GM12878 (cell line): Measurements from ENCODE around the gene RTN3. TPM values are rescaled to one million over a fixed set of nuclear protein-coding genes. Genes with fewer than 3 reads are reported as not detected.

Source experiments
- ATAC-seq: fragments of 200-7000 bp; cut with Tn5 transposase; 3 replicates; pipeline ENCODE4 v1.9.1; 2020; ENCODE audit warnings: mild to moderate bottlenecking, moderate library complexity
- BruUV-seq: library from RNA; stranded (reverse); fragments of 400-500 nt; replicated peaks from 2 replicates; lab custom pipeline; 2021; lab: Mats Ljungman, UMichigan
- CTCF ChIA-PET: fragments of 300-600 bp; sonication (Branson Sonifier 250); formaldehyde crosslinking; extraction: SDS; loops from one replicate; lab custom pipeline; 2021; ENCODE audit warnings: inconsistent platforms; lab: Yijun Ruan, JAX
- POLR2A ChIA-PET: fragments of 350-600 bp; formaldehyde crosslinking; extraction: SDS; loops from one replicate; lab custom pipeline; 2021; ENCODE audit warnings: inconsistent platforms; lab: Charles Lee
- RAD21 ChIA-PET: fragments of 300-600 bp; sonication (Branson Sonifier 250); formaldehyde crosslinking; loops from one replicate; lab custom pipeline; 2023; ENCODE audit warnings: antibody characterized with exemption; ENCODE audit not compliant: unreplicated experiment; lab: Charles Lee
- SMC1A ChIA-PET: fragments of 300-600 bp; sonication (Branson Sonifier 250); formaldehyde crosslinking; loops from one replicate; lab custom pipeline; 2023; ENCODE audit not compliant: unreplicated experiment, uncharacterized antibody; lab: Charles Lee
- DNase-seq: peaks from one replicate; pipeline ENCODE4 v3.0.0-alpha.2; 2011; ENCODE audit warnings: low read depth, low spot score
- FAIRE-seq: peaks from 3 replicates; lab custom pipeline; 2011; peaks lifted over from hg19 to GRCh38; lab: Jason Lieb, UNC
- H2AFZ ChIP-seq: 2 replicates; pipeline ENCODE4 v1.6.0; 2011; ENCODE audit warnings: low read depth, low read length, control low read depth; ENCODE audit not compliant: control insufficient read depth
- H3K27ac ChIP-seq: 2 replicates; pipeline ENCODE4 v1.5.1; 2011; ENCODE audit warnings: control low read depth; ENCODE audit not compliant: control insufficient read depth, insufficient read depth
- H3K27me3 ChIP-seq, 2 experiments: replicated peaks in 1 of 2; 2 replicates each; pipeline versions ENCODE4 v1.6.0 to v1.6.1; 2011; ENCODE audit warnings: low read length in 1 of 2; ENCODE audit not compliant: control insufficient read depth in 2 of 2, insufficient read depth in 2 of 2
- H3K36me3 ChIP-seq, 2 experiments: 2 replicates each; pipeline ENCODE4 v1.5.1; 2011; ENCODE audit warnings: low read length in 1 of 2; ENCODE audit not compliant: control insufficient read depth in 2 of 2, insufficient read depth in 2 of 2
- H3K4me1 ChIP-seq: 2 replicates; pipeline ENCODE4 v1.6.1; 2011; ENCODE audit warnings: mild to moderate bottlenecking, low read length, moderate library complexity, mixed read lengths; ENCODE audit not compliant: control insufficient read depth, insufficient read depth
- H3K4me2 ChIP-seq: 2 replicates; pipeline ENCODE4 v1.6.0; 2011; ENCODE audit warnings: control low read depth; ENCODE audit not compliant: control insufficient read depth, insufficient read depth
- H3K4me3 ChIP-seq: fragments of 200-600 bp; sonication (generic); 2 replicates; pipeline ENCODE4 v1.5.1; 2016
- H3K79me2 ChIP-seq: 2 replicates; pipeline ENCODE4 v1.6.0; 2011; ENCODE audit warnings: low read length; ENCODE audit not compliant: control insufficient read depth, insufficient read depth
- H3K9ac ChIP-seq: 2 replicates; pipeline ENCODE4 v1.8.0; 2011; ENCODE audit warnings: low read length, control low read depth, mixed read lengths; ENCODE audit not compliant: control insufficient read depth, insufficient read depth
- H3K9me3 ChIP-seq: replicated peaks from 3 replicates; pipeline ENCODE4 v1.5.1; 2011; ENCODE audit warnings: mild to moderate bottlenecking, low read length; ENCODE audit not compliant: control insufficient read depth, insufficient read depth
- H4K20me1 ChIP-seq: 2 replicates; pipeline ENCODE4 v1.6.0; 2011; ENCODE audit not compliant: control insufficient read depth, insufficient read depth
- CBFB ChIP-seq: IDR thresholded peaks from 2 replicates; pipeline ENCODE4 v1.6.1; 2016; ENCODE audit warnings: antibody characterized with exemption, low read depth
- CHD1 ChIP-seq: IDR thresholded peaks from 2 replicates; pipeline ENCODE4 v1.6.1; 2012; ENCODE audit warnings: low read depth, low read length, improper control_type of control experiment
- IKZF1 ChIP-seq: fragments of 450-650 bp; conservative IDR thresholded peaks from 2 replicates; pipeline ENCODE4 v1.6.1; 2017; ENCODE audit warnings: antibody characterized with exemption, mild to moderate bottlenecking
- NR2C1 ChIP-seq: fragments of 450-650 bp; IDR thresholded peaks from 2 replicates; pipeline ENCODE4 v1.6.1; 2017; ENCODE audit warnings: antibody characterized with exemption, mild to moderate bottlenecking, moderate library complexity
- NRF1 ChIP-seq: conservative IDR thresholded peaks from 2 replicates; pipeline ENCODE4 v1.6.1; 2011; ENCODE audit warnings: mild to moderate bottlenecking, low read depth, low read length, improper control_type of control experiment
- TARDBP ChIP-seq: IDR thresholded peaks from 2 replicates; pipeline ENCODE4 v1.6.1; 2016; ENCODE audit warnings: borderline replicate concordance
- WRNIP1 ChIP-seq: IDR thresholded peaks from 2 replicates; pipeline ENCODE4 v1.6.1; 2011; ENCODE audit warnings: low read depth, low read length, improper control_type of control experiment, borderline replicate concordance
- ZNF217 ChIP-seq: fragments of 450-650 bp; IDR thresholded peaks from 2 replicates; pipeline ENCODE4 v1.6.1; 2017; ENCODE audit warnings: antibody characterized with exemption, mild to moderate bottlenecking
- ZNF384 ChIP-seq: IDR thresholded peaks from 2 replicates; pipeline ENCODE4 v1.6.1; 2012; ENCODE audit warnings: low read depth, mild to moderate bottlenecking, low read length, improper control_type of control experiment, borderline replicate concordance
- WGBS: methylation state at CpG from one replicate; pipeline ENCODE4 v1.1.6; 2016; ENCODE audit warnings: low lambda C conversion rate; ENCODE audit not compliant: insufficient replicate concordance, insufficient coverage; ENCODE audit errors: missing lambda C conversion rate; 5-methylcytosine and 5-hydroxymethylcytosine counted together
- in situ Hi-C: fragments of 300-500 bp; cut with MboI; formaldehyde crosslinking; loops from 9 replicates; pipeline ENCODE4 v1.14.3; 2018; ENCODE audit warnings: mixed read lengths
- intact Hi-C: fragments of 100-400 bp; cut with micrococcal nuclease; formaldehyde crosslinking; loops from one replicate; pipeline ENCODE4 v1.14.2; 2022; ENCODE audit not compliant: unreplicated experiment
- polyA plus RNA-seq, 11 experiments: library from polyadenylated mRNA; depleted of rRNA in 4 of 11; unstranded in 6 of 11; stranded (reverse) in 5 of 11; fragments of >200 nt; fragmentation: Nextera tagmentation in 4 of 11; fragmentation: Illumina TruSeq in 1 of 11; extraction: Ambion mirVana in 4 of 11; extraction: Trizol in 1 of 11; gene quantifications; 1 replicate in 1 of 11; 2 replicates in 10 of 11; pipeline versions ENCODE4 v1.2.1 to v1.2.3, GENCODE V29; 2011 to 2016; ENCODE audit warnings: inconsistent platforms in 2 of 11, missing spikeins in 2 of 11, low read depth in 1 of 11
- total RNA-seq, 4 experiments: library from RNA; depleted of rRNA in 3 of 4; stranded (reverse); fragments of >200 nt in 3 of 4; fragmentation: Illumina TruSeq in 1 of 4; extraction: Trizol in 1 of 4; gene quantifications; 2 replicates each; pipeline versions ENCODE4 v1.2.1 to v1.2.3, GENCODE V29; 2013 to 2021
- TF ChIP-seq, protein P1 (sequence below): IDR thresholded peaks from 2 replicates; pipeline ENCODE4 v1.6.1; 2012; ENCODE audit warnings: low read depth, low read length, improper control_type of control experiment
- TF ChIP-seq, protein P2 (sequence below): fragments of 450-650 bp; IDR thresholded peaks from 2 replicates; pipeline ENCODE4 v1.6.1; 2017; ENCODE audit warnings: mild to moderate bottlenecking, moderate library complexity

The RTN3 gene
- total and polyA plus RNA-seq, 10 of the 15 experiments (the other 5 are each of a cell fraction or from before 2014, with no cell fraction given) = 22.9 to 64.2 (median 47.0) TPM

DNA sequence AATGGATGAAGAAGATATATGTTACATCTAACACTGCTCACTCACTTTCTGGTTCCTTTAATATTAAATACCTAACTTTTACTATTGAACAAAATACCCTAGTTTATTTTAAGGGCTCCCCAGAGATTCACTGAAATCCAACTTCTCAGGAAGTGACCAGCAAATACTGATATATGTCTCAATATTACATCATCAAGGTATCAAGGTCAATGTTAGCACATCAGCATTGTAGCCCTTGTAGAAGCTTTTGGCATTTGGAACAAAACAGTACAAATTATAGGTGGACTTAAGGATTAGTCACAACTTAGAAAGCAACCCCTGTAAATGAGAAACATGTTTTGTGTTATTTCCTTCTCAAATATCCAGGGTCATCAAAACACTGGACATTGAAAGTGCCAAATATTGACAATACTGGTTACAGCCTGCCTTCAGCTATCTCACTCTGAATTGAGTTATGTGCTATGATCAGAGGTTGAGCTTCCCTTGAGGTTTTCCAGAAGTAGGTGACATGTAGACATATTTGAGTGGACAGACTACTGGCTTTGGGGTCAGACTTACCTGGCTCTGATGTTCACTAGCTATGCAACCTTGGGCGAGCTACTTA lies 8.3 kb upstream of the RTN3 start:
- no peak for FAIRE-seq
- in situ Hi-C loops = no loop called here

More for the DNA sequence above, 8.3 kb upstream of the RTN3 start:
- ChIA-PET SMC1A (interaction anchor here (0.8 to 1.4 kb wide), 4 partner anchors 10 to 34 kb away, joined by 3 to 4 read pairs (median 4); no protein-coding TSS in a partner anchor), RAD21 (interaction anchor here (1.1 to 1.3 kb wide), 2 partner anchors 8 to 65 kb away, joined by 3 to 6 read pairs; partner anchors contain the start of gene RTN3), CTCF (interaction anchor here (1.2 to 6.2 kb wide), 4 partner anchors 9 to 64 kb away, joined by 4 to 70 read pairs (median 18); partner anchors contain the start of gene RTN3), POLR2A (interaction anchor here (0.7 to 1.7 kb wide), 3 partner anchors 9 to 1510 kb away, joined by 3 to 10 read pairs (median 4); partner anchors contain the start of gene RTN3)
- no peak for DNase-seq
- intact Hi-C loops = loop anchor here (5.0 kb wide), 1 partner anchor 629 kb away; the partner anchor contains the start of gene CATSPERZ
- BruUV-seq = no TSS peak
- Histone ChIP-seq H3K9me3 (no peaks in the 10 kb centered on the region), H3K4me3 (no peak overlapping the region), H3K27me3 (no peaks in the 10 kb centered on the region), H3K9ac (no peak overlapping the region), H3K79me2 (peaks cover 30% of the 10 kb centered on the region), H3K36me3 (no peaks in the 10 kb centered on the region), H3K4me2 (no peak overlapping the region), H2AFZ (no peak overlapping the region), H3K27ac (no peak overlapping the region), H4K20me1 (no peaks in the 10 kb centered on the region), H3K4me1 (peaks cover 7% of the 10 kb centered on the region)
- TF ChIP-seq, protein P1, sequence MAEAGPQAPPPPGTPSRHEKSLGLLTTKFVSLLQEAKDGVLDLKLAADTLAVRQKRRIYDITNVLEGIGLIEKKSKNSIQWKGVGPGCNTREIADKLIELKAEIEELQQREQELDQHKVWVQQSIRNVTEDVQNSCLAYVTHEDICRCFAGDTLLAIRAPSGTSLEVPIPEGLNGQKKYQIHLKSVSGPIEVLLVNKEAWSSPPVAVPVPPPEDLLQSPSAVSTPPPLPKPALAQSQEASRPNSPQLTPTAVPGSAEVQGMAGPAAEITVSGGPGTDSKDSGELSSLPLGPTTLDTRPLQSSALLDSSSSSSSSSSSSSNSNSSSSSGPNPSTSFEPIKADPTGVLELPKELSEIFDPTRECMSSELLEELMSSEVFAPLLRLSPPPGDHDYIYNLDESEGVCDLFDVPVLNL = no peak
- TF ChIP-seq WRNIP1 (no peak), IKZF1 (no peak), NRF1 (no peak), ZNF217 (no peak), CHD1 (no peak), NR2C1 (no peak), CBFB (no peak), TARDBP (no peak), ZNF384 (no peak)
- TF ChIP-seq, protein P2, sequence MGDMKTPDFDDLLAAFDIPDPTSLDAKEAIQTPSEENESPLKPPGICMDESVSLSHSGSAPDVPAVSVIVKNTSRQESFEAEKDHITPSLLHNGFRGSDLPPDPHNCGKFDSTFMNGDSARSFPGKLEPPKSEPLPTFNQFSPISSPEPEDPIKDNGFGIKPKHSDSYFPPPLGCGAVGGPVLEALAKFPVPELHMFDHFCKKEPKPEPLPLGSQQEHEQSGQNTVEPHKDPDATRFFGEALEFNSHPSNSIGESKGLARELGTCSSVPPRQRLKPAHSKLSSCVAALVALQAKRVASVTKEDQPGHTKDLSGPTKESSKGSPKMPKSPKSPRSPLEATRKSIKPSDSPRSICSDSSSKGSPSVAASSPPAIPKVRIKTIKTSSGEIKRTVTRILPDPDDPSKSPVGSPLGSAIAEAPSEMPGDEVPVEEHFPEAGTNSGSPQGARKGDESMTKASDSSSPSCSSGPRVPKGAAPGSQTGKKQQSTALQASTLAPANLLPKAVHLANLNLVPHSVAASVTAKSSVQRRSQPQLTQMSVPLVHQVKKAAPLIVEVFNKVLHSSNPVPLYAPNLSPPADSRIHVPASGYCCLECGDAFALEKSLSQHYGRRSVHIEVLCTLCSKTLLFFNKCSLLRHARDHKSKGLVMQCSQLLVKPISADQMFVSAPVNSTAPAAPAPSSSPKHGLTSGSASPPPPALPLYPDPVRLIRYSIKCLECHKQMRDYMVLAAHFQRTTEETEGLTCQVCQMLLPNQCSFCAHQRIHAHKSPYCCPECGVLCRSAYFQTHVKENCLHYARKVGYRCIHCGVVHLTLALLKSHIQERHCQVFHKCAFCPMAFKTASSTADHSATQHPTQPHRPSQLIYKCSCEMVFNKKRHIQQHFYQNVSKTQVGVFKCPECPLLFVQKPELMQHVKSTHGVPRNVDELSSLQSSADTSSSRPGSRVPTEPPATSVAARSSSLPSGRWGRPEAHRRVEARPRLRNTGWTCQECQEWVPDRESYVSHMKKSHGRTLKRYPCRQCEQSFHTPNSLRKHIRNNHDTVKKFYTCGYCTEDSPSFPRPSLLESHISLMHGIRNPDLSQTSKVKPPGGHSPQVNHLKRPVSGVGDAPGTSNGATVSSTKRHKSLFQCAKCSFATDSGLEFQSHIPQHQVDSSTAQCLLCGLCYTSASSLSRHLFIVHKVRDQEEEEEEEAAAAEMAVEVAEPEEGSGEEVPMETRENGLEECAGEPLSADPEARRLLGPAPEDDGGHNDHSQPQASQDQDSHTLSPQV = no peak
- 50% methylated on average over 1 of the region's 1 CpG for WGBS
- no peak for ATAC-seq
